T-cell (primary cell): Measurements from ENCODE around the gene NCOR2. TPM values are rescaled to one million over a fixed set of nuclear protein-coding genes. Genes with fewer than 3 reads are reported as not detected.

ENCODE experiments used
- ATAC-seq, 4 experiments: fragments of 200-7000 bp in 3 of 4; fragments of 150-1000 bp in 1 of 4; cut with Tn5 transposase; replicated peaks in 1 of 4; 1 replicate in 3 of 4; 2 replicates in 1 of 4; pipeline ENCODE4 v1.10.0; 2021; ENCODE audit warnings: moderate library complexity in 3 of 4, mild to moderate bottlenecking in 2 of 4, moderate number of reproducible peaks in 1 of 4
- CTCF ChIA-PET, 2 donors: fragments of 300-600 bp; sonication (Branson Sonifier 250); formaldehyde crosslinking; loops; one replicate each; lab custom pipeline; 2022; ENCODE audit warnings: antibody characterized with exemption in 2 of 2; lab: Charles Lee
- POLR2A ChIA-PET, 2 donors: fragments of 300-600 bp; sonication (Branson Sonifier 250); formaldehyde crosslinking; loops; one replicate each; lab custom pipeline; 2022; ENCODE audit warnings: antibody characterized with exemption in 2 of 2; lab: Charles Lee
- DNase-seq, 35 experiments: peaks; one replicate each; pipeline versions ENCODE4 v3.0.0 to v3.0.0-alpha.2; 2013 to 2023
- H3K27ac ChIP-seq: one replicate; pipeline ENCODE4 v1.5.1; 2013; ENCODE audit warnings: low read length
- H3K27me3 ChIP-seq, 2 experiments: replicated peaks in 1 of 2; 1 replicate in 1 of 2; 2 replicates in 1 of 2; pipeline versions ENCODE4 v1.6.1 to v1.7.0; 2013; ENCODE audit warnings: low read length in 1 of 2, mixed read lengths in 1 of 2; ENCODE audit not compliant: control insufficient read depth in 2 of 2, insufficient read depth in 2 of 2; ENCODE audit errors: extremely low read depth in 1 of 2
- H3K36me3 ChIP-seq, 2 donors: 1 replicate in 1 of 2; 2 replicates in 1 of 2; pipeline versions ENCODE4 v1.6.1 to v1.7.0; 2013; ENCODE audit warnings: low read length in 1 of 2; ENCODE audit not compliant: control insufficient read depth in 2 of 2, insufficient read depth in 1 of 2; ENCODE audit errors: extremely low read depth in 1 of 2
- H3K4me1 ChIP-seq, 2 experiments: 1 replicate in 1 of 2; 2 replicates in 1 of 2; pipeline versions ENCODE4 v1.6.1 to v1.7.0; 2013; ENCODE audit warnings: low read length in 2 of 2, mixed read lengths in 1 of 2; ENCODE audit not compliant: insufficient read depth in 2 of 2, control insufficient read depth in 1 of 2; ENCODE audit errors: extremely low read depth in 1 of 2
- H3K4me3 ChIP-seq, 2 donors: 1 replicate in 1 of 2; 2 replicates in 1 of 2; pipeline versions ENCODE4 v1.5.1 to v1.7.0; 2013; ENCODE audit warnings: mild to moderate bottlenecking in 2 of 2, low read length in 1 of 2, moderate library complexity in 1 of 2; ENCODE audit not compliant: control insufficient read depth in 1 of 2; ENCODE audit errors: extremely low read depth in 1 of 2
- H3K9me3 ChIP-seq: 2 replicates; pipeline ENCODE4 v1.7.0; 2013
- H3K27ac Mint-ChIP-seq, 2 donors: one replicate each; pipeline ENCODE4 v1.8.0; 2020 to 2021; ENCODE audit warnings: mild to moderate bottlenecking in 2 of 2, mixed read lengths in 2 of 2
- H3K27me3 Mint-ChIP-seq, 2 donors: one replicate each; pipeline ENCODE4 v1.8.0; 2021 to 2022; ENCODE audit warnings: mixed read lengths in 2 of 2
- H3K36me3 Mint-ChIP-seq: one replicate; pipeline ENCODE4 v1.8.0; 2021; ENCODE audit warnings: mixed read lengths
- H3K4me1 Mint-ChIP-seq, 3 donors: one replicate each; pipeline ENCODE4 v1.8.0; 2020 to 2022; ENCODE audit warnings: mixed read lengths in 3 of 3, mild to moderate bottlenecking in 1 of 3
- H3K4me3 Mint-ChIP-seq, 3 donors: one replicate each; pipeline ENCODE4 v1.8.0; 2020 to 2022; ENCODE audit warnings: mild to moderate bottlenecking in 3 of 3, mixed read lengths in 3 of 3, moderate library complexity in 3 of 3
- H3K9me3 Mint-ChIP-seq, 3 donors: one replicate each; pipeline ENCODE4 v1.8.0; 2020 to 2022; ENCODE audit warnings: mixed read lengths in 3 of 3
- WGBS: methylation state at CpG from one replicate; pipeline ENCODE4 v1.1.5; 2013; ENCODE audit warnings: missing lambda C conversion rate; ENCODE audit not compliant: insufficient coverage; 5-methylcytosine and 5-hydroxymethylcytosine counted together
- total RNA-seq, 35 experiments: library from RNA in 6 of 35; stranded (reverse) in 6 of 35; fragments of 120-200 nt in 1 of 35; gene quantifications; one replicate each; pipeline versions ENCODE4 v1.2.1 to v1.2.4 and lab custom pipeline; 2013 to 2026

Gene NCOR2
- total RNA-seq, 5 donors from 2014 or later (not counting 1 experiment from before 2014, with no cell fraction given): 108 to 140 (median 127) TPM

GRCh38 chr12:124525927-124526692, 41.3 kb downstream of the NCOR2 start:
- Mint-ChIP-seq H3K36me3 (peaks cover 11% of the 10 kb centered on the region), H3K4me1 (peaks cover 19 to 32% (median 27%) of the 10 kb centered on the region in 3 donors), H3K27me3 (no peaks in the 10 kb centered on the region), H3K9me3 (no peaks in the 10 kb centered on the region), H3K27ac (no peak overlapping the region), H3K4me3 (no peak overlapping the region)
- ATAC-seq (no peak), DNase-seq (no peak)
- POLR2A ChIA-PET: interaction anchor here in 1 of 2 donors (0.6 kb wide), 1 partner anchor 46 kb away, joined by 4 read pairs; no protein-coding TSS in a partner anchor
- Histone ChIP-seq H3K27me3 (no peaks in the 10 kb centered on the region), H3K4me1 (peaks cover 0 to 6% of the 10 kb centered on the region in 2 experiments), H3K4me3 (no peak overlapping the region), H3K36me3 (peaks cover 5 to 10% of the 10 kb centered on the region in 2 donors), H3K9me3 (no peaks in the 10 kb centered on the region), H3K27ac (no peak overlapping the region)
- CTCF ChIA-PET: no interaction called here
- 100% methylated on average over 6 of the region's 13 CpGs for WGBS

- 77% methylated on average over 10 of the region's 14 CpGs for WGBS
- no peaks in the 10 kb centered on the region for H3K9me3 Mint-ChIP-seq
- no peaks in the 10 kb centered on the region for H3K27me3 Mint-ChIP-seq
- H3K4me1 Mint-ChIP-seq: peaks cover 19 to 34% (median 31%) of the 10 kb centered on the region in 3 donors
- ChIA-PET CTCF (no interaction called here), POLR2A (no interaction called here)
- Histone ChIP-seq H3K4me3 (no peak overlapping the region), H3K36me3 (peaks cover 5 to 6% of the 10 kb centered on the region in 2 donors), H3K9me3 (no peaks in the 10 kb centered on the region), H3K4me1 (peaks cover 0 to 10% of the 10 kb centered on the region in 2 experiments), H3K27ac (no peak overlapping the region), H3K27me3 (no peaks in the 10 kb centered on the region)
- ATAC-seq (no peak), DNase-seq (no peak)
- H3K4me3 Mint-ChIP-seq: no peak overlapping the region
- no peak overlapping the region for H3K27ac Mint-ChIP-seq
- H3K36me3 Mint-ChIP-seq: peaks cover 11% of the 10 kb centered on the region
Observed at GRCh38 chr12:124525455-124525854, 42.0 kb downstream of the NCOR2 start.

- ChIA-PET CTCF (no interaction called here), POLR2A (no interaction called here)
- H3K9me3 ChIP-seq: no peaks in the 10 kb centered on the region
- Mint-ChIP-seq H3K4me1 (peaks cover 21 to 35% (median 33%) of the 10 kb centered on the region in 3 donors), H3K27me3 (no peaks in the 10 kb centered on the region), H3K4me3 (no peak overlapping the region), H3K9me3 (no peaks in the 10 kb centered on the region), H3K36me3 (peaks cover 5% of the 10 kb centered on the region), H3K27ac (peak overlapping the region in 1 of 2 donors; percentile 44)
- H3K27me3 ChIP-seq: no peaks in the 10 kb centered on the region
- 82% methylated on average over 11 of the region's 13 CpGs for WGBS
- H3K4me3 ChIP-seq: no peak overlapping the region
- H3K4me1 ChIP-seq: peaks cover 0 to 17% of the 10 kb centered on the region in 2 experiments
- H3K27ac ChIP-seq: no peak overlapping the region
- ATAC-seq: no peak
- H3K36me3 ChIP-seq: peaks cover 5 to 9% of the 10 kb centered on the region in 2 donors
- DNase-seq: no peak
Observed at GRCh38 chr12:124524231-124524925, 43.0 kb downstream of the NCOR2 start.

GRCh38 chr12:124523071-124523470, 44.3 kb downstream of the NCOR2 start:
- Histone ChIP-seq H3K27me3 (no peaks in the 10 kb centered on the region), H3K4me3 (no peak overlapping the region), H3K9me3 (no peaks in the 10 kb centered on the region), H3K36me3 (peaks cover 5 to 9% of the 10 kb centered on the region in 2 donors), H3K4me1 (peaks cover 0 to 21% of the 10 kb centered on the region in 2 experiments), H3K27ac (no peak overlapping the region)
- POLR2A ChIA-PET: interaction anchor here in 1 of 2 donors (0.6 kb wide), 1 partner anchor 74 kb away, joined by 3 read pairs; no protein-coding TSS in a partner anchor
- Mint-ChIP-seq H3K4me1 (peaks cover 28 to 41% (median 29%) of the 10 kb centered on the region in 3 donors), H3K27ac (no peak overlapping the region), H3K4me3 (no peak overlapping the region), H3K27me3 (no peaks in the 10 kb centered on the region), H3K36me3 (peaks cover 4% of the 10 kb centered on the region), H3K9me3 (no peaks in the 10 kb centered on the region)
- CTCF ChIA-PET: no interaction called here
- DNase-seq (no peak), ATAC-seq (no peak)
- 82% methylated on average over 9 of the region's 12 CpGs for WGBS

- H3K9me3 ChIP-seq: no peaks in the 10 kb centered on the region
- H3K4me1 ChIP-seq: peaks cover 0 to 25% of the 10 kb centered on the region in 2 experiments
- peaks cover 22 to 42% (median 30%) of the 10 kb centered on the region in 3 donors for H3K4me1 Mint-ChIP-seq
- peaks cover 0 to 9% of the 10 kb centered on the region in 2 donors for H3K36me3 ChIP-seq
- H3K4me3 Mint-ChIP-seq: no peak overlapping the region
- H3K27me3 Mint-ChIP-seq: no peaks in the 10 kb centered on the region
- ChIA-PET CTCF (no interaction called here), POLR2A (no interaction called here)
- no peaks in the 10 kb centered on the region for H3K9me3 Mint-ChIP-seq
- no peak overlapping the region for H3K27ac Mint-ChIP-seq
- WGBS: 60% methylated on average over 6 of the region's 10 CpGs
- H3K36me3 Mint-ChIP-seq: no peaks in the 10 kb centered on the region
- no peak overlapping the region for H3K4me3 ChIP-seq
- H3K27ac ChIP-seq: no peak overlapping the region
- ATAC-seq (no peak), DNase-seq (no peak)
- H3K27me3 ChIP-seq: no peaks in the 10 kb centered on the region
Observed at GRCh38 chr12:124520907-124521306, 46.5 kb downstream of the NCOR2 start.

- Mint-ChIP-seq H3K4me3 (no peak overlapping the region), H3K27ac (no peak overlapping the region), H3K36me3 (peaks cover 5% of the 10 kb centered on the region), H3K9me3 (no peaks in the 10 kb centered on the region), H3K4me1 (peaks cover 22 to 44% (median 34%) of the 10 kb centered on the region in 3 donors), H3K27me3 (no peaks in the 10 kb centered on the region)
- H3K27me3 ChIP-seq: no peaks in the 10 kb centered on the region
- CTCF ChIA-PET: no interaction called here
- H3K27ac ChIP-seq: no peak overlapping the region
- DNase-seq (no peak), ATAC-seq (no peak)
- 81% methylated on average over 10 of the region's 14 CpGs for WGBS
- POLR2A ChIA-PET: no interaction called here
- H3K4me3 ChIP-seq: no peak overlapping the region
- no peaks in the 10 kb centered on the region for H3K9me3 ChIP-seq
- peaks cover 0 to 25% of the 10 kb centered on the region in 2 experiments for H3K4me1 ChIP-seq
- peaks cover 0 to 11% of the 10 kb centered on the region in 2 donors for H3K36me3 ChIP-seq
Observed at GRCh38 chr12:124520265-124520701, 47.1 kb downstream of the NCOR2 start.
